Stimulated activated CD8-positive, alpha-beta memory T cell treated with anti-CD3 and anti-CD28 coated beads, Interleukin-4, amount 100 ng/mL, for 24 hours (primary cell): ENCODE data around the gene ADAMTS4.

Experiments
- DNase-seq: peaks from one replicate; pipeline ENCODE4 v3.0.0-alpha.2; 2020; ENCODE audit warnings: low read depth

The ADAMTS4 gene

DNA sequence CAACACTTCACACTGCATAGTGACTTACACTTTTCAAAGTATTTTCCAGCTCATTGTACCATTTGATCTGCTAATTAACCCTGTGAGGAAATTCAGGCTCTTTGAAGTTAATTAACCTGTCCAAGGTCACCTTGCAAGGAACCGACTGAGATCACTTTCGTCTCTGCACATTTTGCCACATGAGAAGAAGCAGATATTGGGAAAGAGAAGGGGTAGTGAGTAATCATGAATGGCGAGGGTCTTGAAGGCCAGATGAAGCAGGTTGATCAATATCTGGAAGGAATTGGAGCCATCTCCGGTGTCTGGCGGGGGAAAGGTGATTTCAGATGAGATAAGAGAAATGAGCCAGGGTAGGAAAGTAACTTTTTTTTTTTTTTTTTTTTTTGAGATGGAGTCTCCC lies 21.1 kb upstream of the ADAMTS4 start:
- no peak for DNase-seq

DNA sequence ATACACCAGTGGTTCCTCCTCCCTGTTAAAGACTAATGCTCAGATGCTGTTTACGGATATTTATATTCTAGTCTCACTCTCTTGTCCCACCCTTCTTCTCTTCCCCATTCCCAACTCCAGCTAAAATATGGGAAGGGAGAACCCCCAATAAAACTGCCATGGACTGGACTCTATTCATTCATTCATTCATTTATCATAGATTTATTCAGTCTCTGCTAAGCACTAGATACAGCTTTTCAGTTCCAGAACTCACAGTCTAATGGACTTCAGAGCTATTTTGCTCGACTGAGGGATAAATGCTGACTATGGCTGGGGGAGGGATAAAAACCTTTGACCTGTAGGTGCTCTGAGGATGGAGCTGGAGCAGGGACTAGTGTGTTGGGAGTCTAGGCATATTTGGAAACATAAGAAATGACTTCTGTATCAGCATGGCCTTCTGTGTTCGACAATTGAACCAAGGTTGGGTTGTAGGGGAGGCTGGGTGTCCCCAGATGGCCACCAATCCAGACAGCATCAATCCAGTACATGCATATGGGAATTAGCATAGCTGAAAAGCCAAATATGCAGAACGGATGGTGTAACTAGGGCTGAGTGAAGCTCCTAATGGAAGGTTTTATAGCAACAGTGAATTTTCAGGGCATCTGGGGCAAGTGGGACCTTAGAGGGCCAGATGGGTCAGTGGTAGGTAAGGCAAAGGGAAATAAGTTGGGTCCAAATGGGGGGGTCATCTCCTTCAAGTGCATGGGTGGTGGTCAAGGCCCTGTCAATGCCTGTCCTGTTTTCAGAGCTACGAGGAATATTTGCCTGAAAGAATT lies 20.4 kb upstream of the ADAMTS4 start:
- DNase-seq: no peak

- DNase-seq: no peak
Measured at GRCh38 chr1:161218301-161219077, 19.6 kb upstream of the ADAMTS4 start.

- DNase-seq: no peak
Measured at GRCh38 chr1:161217831-161218230, 19.0 kb upstream of the ADAMTS4 start.

GRCh38 chr1:161216945-161217712 lies 18.3 kb upstream of the ADAMTS4 start:
- no peak for DNase-seq

DNA sequence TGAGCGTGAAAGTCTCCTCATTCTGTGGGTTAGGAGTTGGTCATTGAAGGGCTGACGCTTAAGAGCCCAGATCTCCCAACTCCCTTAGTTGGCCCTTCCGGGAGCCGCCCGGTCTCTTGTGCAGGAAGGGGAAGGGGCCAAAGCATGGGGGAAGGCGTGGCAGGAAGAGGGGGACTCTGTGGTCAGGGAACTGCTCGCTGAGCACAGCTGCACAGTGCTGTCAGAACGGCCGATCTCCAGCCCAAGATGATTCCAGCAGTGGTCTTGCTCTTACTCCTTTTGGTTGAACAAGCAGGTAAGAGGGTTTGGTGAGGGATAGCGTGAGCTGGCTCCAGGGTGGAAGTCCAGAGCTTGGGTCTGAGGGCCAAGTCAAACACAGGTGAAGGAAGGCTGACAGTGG lies 16.2 kb upstream of the ADAMTS4 start, which contains the start of gene FCER1G:
Gene FCER1G, plus strand, starts transcription at position 220 of the 400 bp plus-strand sequence. Its CDS starts 27 bp downstream, at position 247.
- no peak for DNase-seq

- no peak for DNase-seq
Measured at GRCh38 chr1:161214369-161214768, 15.5 kb upstream of the ADAMTS4 start.

DNA sequence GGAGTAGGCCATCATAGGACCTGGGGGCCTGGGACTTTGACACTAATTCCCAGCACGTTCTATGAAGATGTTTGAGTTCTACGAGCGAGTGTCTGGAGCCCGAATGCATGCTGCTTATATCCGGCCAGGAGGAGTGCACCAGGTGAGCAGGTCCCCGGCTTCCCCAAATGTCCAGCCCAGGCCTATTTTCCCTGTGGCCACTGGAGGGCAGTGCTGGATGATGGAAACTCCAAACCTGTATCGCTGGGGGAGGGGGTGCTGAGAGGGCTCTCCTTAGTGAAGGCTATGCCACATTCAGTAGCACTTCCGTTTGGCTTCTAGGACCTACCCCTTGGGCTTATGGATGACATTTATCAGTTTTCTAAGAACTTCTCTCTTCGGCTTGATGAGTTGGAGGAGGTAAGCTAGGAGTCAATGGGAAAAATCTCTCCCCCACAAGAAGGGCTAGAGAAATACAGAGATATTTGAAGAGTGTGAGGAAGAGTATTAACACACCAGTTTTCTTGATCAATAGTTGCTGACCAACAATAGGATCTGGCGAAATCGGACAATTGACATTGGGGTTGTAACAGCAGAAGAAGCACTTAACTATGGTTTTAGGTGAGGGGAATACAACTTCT lies 11.0 kb upstream of the ADAMTS4 start:
- DNase-seq: peak; percentile 62

- DNase-seq: no peak
Measured at GRCh38 chr1:161207173-161207572, 8.3 kb upstream of the ADAMTS4 start.

DNA sequence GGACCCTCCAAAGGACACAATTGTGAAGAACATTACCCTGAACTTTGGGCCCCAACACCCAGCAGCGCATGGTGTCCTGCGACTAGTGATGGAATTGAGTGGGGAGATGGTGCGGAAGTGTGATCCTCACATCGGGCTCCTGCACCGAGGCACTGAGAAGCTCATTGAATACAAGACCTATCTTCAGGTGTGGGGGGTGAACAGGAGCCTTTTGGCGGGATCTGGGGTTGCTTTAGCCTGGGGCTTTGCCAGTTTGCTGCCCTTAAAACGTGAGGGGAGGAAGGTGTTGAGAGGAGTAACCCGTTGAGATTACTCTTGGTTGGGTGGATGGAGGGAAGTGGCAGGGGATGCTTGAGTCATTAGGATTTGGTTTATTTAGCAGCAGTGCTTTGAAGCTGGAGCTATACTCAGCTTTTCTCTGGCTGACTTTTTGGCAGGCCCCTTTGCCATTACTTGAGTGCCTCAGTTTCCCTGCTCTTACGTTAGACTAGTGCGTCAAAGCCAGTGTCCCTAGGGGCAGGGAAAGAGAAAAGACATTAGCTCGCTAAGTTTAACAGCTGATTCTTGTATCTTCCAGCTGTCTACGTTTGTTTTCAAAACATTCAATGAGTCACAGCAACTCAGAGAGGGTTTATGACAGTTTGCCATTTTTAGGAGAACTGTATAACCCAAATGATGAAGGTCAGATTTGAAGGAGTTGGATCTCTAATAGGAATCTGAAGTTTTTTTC lies 7.7 kb upstream of the ADAMTS4 start:
- DNase-seq: no peak

GRCh38 chr1:161201836-161202712 lies 3.2 kb upstream of the ADAMTS4 start, which contains the start of gene NDUFS2:
Gene NDUFS2 (plus strand): TSS chr1:161202367. CDS start chr1:161202386, 19 bp downstream.
- DNase-seq: peak; percentile 93

GRCh38 chr1:161200992-161201835 lies 2.4 kb upstream of the ADAMTS4 start:
- no peak for DNase-seq

DNA sequence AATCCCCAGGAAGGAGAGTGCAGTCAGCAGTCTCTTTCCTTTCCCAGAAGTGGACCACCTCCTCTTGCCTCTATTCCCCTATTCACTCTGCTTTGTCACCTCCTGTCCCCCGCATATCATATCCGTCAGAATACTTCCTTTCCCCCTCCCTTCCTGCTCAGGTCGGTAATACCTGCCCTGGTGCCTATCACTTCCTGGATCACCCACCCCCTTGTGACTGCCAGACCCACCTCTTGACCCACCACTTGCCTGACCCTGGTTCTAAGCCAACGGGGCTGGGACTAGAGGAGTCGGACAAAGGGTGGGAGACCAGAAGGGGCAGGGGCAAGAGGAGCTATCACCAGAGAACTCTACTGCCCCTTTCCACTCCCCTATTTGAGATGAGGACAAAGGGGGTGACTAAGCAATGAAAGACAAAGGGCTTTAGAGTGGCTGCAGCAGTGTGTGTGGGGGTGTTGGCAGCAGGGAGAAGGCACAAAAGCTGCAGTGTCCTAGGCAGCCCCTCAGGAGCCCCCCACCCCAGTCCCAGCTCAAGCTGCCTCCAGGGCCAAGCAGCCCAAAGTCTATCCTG lies 1.7 kb upstream of the ADAMTS4 start:
- DNase-seq: no peak

DNA sequence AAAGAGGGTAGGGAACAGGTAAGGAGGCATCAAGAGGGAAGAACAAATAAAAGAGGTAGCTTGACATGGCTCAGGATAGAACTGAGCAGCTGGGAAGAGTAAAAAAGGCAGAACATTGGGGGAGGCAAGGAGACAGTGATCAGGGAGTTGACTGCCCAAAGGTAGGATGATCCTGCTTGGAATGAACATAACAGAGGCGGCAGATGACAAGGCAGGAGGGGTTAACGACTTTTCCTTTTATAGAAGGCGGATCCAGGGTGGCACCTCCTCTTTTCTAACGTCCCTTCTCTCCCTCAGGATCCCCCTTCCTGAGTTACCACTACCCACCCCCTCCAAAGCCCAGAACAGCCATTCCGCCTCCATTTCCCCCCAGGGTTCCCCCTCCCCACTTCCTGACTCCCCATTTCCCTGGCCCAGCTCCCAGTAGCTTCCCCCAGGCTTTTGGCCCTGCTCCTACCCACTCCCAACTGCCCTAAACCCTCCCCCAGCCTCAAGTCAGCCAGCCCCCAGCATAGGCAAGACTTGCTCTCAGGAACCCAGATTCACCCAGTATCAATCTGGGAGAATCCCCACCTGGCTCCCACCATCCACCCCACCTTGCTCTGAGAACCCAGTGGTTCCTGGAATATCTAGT lies 769 bp upstream of the ADAMTS4 start:
- DNase-seq: no peak

DNA sequence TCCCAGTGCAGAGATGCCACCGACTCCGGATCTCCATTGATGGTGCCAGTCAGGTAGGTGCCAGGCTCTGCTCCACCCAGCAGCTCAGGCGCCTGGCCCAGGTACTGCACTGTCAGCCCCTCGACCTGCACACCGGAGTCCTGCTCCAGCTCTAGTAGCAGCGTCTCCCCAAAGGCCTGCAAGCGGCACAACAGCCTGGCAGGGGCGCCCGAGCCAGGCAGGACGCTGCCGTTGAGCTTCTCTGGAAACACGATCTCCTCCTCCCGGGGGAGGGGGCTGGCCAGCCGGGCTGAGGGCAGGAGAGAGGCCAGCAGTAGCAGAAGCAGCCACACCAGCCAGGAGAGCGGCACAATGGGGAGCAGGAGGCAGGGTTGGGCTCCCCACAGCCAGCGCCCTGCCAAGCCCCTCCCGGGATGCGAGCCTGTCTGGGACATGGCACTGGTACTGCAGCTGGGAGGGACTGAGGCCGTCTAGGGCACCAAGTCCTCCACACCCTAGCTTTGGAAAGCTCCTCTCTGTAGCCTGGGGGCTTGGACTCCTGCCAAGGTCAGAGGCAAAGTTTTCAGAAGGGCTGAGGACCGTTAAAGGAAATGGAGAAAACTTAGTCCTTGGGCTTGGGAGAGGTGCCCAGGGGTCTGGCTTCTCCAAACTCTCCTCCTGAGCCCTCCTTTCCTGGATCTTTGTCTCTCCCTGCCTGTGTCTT lies 509 bp downstream of the ADAMTS4 start:
- DNase-seq: no peak

- DNase-seq: no peak
Measured at GRCh38 chr1:161197560-161198193, 1.2 kb downstream of the ADAMTS4 start.
